ENCODE results near the gene FFAR1.

The FFAR1 gene

GRCh38 chr19:35315883-35316282 lies 31.8 kb upstream of the FFAR1 start:
- DNase-seq, result no peak

DNA sequence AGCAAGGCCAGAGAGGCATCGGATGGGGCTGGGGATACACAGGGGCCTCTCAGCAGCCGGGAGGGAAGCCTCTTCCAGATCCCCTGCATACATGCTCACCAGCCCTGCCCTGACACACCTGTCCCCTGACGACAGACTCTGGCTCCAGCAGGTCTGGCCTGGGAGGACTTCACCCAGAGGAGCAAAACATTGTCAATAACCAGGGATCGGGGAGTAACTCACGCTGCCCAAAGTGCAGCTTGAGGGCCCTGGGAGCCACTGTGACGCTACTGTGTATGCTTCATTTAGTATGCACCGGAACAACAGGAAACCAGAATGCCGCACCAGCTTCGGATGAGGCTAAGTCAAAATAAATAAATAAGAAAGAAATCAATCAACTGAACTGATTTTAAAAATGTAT lies 31.1 kb upstream of the FFAR1 start:
- DNase-seq, result no peak

DNA sequence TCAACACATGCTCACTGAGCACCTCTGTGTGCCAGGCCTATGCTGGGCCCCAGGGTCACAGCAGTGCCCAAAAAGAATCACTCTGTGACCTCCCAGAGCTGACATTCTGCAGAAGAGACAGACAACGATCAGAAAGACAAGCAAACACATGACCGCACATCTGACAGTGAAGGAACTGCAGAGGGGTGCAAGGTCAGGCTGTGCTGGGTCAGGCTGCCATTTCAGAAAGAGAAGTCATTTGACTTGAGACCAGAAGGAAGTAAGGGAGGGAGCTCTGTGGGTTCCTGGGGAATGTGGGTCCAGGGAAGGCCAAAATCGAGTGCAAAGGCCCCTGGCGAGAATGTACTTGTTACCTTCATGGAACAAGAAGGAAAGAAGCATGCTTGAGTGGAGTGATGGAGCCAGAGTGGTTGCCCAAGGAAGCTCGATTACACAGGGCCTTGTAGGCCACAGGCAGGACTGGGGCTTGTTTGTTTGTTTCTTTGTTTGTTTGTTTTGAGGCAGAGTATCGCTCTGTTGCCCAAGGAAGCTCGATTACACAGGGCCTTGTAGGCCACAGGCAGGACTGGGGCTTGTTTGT lies 30.1 kb upstream of the FFAR1 start:
- no peak for DNase-seq

DNA sequence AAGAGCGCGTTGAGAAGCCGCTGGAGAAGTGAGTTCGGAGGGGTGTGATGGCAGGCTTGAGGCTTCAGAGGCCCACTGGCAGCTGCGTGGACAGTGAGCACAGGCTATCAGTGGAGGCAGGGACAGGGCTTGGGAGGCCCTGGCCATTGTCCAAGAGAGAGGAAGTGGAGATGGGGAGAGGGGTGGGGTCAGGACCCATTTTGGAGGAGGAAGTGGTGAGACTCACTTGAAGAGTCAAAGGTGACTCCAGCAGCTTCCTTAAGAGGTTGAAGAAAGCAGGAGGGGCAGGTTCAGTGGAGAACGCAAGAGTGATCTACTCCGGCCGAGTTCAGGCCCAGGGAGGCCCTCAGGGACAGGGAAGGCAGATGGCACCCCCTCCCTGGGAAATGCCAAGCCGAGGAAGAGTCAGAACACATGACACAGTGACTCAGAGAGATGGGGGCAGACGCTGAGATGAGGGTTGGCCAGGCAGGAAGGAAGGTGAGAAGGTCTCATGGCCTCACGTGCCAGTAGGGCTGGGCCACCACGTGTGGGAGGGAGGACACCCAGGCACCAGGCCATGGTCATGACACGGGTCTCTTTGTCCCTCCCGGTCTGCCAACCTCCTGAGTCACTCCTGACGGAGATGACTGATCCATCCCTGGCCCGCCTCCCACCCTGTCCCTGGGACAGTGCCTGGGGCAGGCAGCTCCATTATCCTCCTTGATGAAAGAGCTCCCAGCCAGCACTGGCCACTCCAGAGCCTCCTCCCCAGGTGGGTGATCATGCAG lies 28.8 kb upstream of the FFAR1 start:
- no peak for DNase-seq

DNA sequence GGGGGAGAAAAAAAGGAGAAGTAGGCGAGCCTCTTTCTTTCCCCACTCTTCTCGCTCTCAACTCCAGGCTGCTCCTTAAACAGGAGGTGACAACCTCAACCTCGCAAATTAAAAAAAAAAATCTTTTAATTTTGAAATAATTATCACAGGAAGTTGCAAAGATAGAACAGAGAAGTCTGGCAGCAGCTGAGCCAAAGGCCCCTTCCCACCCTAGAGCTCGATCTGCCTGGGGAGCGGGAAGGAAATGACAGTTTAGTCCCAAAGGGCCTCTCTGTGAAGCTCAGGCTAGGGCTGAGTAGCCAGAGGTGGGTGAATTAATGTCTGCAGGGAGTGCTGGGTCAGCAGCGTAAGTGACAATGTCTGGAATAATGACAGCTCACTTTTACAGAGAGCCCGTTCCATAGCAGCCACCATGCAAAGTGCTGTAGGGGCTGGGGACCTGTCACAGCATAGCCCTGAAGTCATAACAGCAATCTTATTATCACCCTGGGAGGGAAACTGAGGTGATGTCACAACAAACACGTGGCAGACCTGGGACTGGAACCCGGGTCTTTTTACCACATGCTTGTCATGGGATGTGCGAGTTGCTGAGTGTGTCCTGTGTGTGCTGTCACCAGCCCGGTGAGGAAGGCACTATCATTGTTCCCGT lies 27.5 kb upstream of the FFAR1 start:
- no peak for DNase-seq

DNA sequence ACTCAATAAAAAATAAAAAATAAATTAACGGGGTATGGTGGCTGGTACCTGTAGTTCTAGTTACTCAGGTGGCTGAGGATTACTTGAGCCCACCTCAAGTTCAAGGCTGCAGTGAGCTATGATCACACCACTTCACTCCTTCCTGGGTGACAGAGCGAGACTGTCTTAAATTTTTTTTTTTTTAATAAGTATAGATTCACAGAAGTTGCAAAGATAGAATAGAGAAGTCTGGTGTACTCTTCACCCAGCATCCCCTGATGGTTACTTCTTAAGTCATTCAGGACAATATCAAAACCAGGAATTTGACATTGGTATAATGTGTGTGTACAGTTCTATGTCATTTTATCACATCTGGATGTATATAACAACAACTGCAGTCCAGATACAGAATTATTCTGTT lies 26.4 kb upstream of the FFAR1 start:
- DNase-seq, result no peak

- DNase-seq, result no peak
Measured at GRCh38 chr19:35322014-35322413, 25.7 kb upstream of the FFAR1 start.

DNA sequence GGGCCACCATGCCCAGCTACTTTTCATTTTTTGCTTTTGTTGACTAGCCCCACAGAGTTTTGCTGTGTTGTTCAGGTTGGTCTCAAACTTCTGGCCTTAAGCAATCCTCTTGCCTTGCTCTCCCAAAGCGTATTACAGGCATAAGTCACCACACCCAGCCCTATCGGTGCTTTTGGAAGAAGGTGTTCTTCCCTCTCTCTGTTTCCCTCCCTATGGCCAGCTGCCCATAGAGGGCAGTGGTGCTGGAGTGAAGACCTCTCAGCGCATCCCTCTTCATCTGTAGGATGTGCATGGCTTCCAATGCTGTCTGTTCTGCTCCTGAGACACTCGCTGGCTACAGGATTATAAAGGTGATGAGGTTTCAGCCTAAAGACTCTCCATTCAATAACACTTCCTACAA lies 20.1 kb upstream of the FFAR1 start:
- DNase-seq, result no peak

DNA sequence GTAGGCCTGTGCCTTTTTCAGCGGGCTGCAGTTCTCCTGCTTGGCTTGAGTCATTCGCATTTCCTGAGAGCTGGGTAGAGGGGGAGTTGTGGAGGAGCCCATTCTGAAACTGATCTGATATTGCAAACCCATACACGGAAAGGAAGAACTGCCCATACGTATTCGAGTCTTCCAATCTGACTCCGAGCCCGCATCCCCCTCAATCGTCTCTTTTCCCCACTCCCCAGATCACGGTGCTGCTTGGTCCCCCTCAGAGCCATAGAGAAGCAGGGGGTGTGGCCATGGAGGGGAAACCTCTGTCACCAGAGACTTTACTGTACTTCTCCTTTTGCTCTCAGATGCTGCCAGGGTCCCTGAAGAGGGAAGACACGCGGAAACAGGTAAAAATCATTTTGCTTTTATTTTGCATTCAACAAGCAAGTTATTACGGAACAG lies 18.8 kb upstream of the FFAR1 start, which contains the start of gene CD22:
Gene CD22, plus strand, starts transcription at position 337 of the 435 bp plus-strand sequence. CDS start 2,854 bp downstream, outside the sequence.
- no peak for DNase-seq

GRCh38 chr19:35329323-35329722 lies 18.4 kb upstream of the FFAR1 start:
- DNase-seq, result no peak

- no peak for DNase-seq
Measured at GRCh38 chr19:35330475-35330874, 17.2 kb upstream of the FFAR1 start.

DNA sequence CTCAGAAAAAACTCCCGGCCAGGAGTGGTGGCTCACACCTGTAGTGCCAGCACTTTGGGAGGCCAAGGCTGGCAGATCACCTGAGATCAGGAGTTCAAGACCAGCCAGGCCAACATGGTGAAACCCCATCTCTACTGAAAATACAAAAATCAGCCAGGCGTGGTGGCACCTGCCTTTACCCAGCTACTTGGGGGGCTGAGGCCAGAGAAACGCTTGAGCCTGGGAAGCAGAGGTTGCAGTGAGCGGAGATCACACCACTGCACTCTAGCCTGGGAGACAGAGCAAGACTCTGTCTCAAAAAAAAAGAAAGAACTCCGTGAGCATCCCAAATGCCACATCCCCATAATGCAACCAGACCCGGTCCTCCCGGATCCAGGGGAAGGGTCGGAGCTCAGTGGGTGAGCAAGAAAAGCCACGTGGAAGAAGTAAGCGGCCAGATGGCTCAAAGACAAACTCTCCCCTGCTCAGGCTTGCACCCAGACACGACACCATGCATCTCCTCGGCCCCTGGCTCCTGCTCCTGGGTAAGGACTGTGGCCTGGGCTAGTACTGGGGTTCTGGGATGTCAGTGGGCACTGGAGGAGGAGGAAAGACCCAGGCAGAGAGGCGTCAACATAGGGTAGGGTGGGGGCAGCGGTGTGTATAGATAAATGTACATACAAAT lies 16.0 kb upstream of the FFAR1 start:
- no peak for DNase-seq

DNA sequence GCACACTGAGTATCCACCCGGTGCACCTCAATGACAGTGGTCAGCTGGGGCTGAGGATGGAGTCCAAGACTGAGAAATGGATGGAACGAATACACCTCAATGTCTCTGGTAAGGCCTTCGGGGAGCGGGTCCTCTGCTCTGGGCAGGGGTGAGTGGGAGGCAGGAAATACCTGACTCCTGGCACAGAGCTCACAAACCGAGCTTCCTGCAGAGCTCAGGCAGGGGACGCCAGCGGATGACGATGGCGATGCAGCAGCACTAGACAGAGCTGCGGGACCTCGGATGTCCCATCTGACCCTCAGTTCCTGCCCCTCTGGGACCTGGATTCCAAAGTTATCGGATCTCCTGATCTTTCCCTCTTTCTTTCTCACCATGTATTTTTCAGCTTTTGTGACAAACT lies 14.9 kb upstream of the FFAR1 start:
- no peak for DNase-seq

DNA sequence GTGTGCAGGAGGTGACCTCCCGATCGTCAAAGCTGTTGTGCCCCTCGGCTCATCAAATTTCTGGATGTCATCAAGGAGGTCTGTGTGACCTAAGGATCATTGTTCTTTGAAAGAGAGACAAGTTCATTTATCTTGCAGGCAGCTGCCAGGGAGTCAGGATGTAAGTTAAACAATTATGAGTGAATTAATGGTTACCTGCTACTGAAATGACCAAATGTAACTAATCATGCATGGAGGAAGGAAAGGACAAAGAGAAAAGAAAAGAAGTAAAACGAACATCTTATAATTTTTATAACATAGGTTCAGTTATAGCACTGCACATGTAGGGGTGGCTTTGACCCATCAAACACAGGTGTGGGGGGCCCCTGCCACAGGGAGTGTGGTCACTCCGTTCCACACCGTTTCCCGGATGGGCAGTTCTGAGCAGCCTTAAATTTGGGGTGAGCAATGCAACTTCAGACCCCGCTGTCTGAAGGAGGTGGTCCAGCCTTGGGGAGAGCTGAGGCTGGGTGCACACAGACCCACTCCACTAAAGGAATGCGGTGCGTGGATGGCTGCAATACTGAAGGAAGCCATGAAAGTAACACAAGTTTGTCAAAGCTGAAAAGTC lies 13.5 kb upstream of the FFAR1 start:
- DNase-seq, result no peak

DNA sequence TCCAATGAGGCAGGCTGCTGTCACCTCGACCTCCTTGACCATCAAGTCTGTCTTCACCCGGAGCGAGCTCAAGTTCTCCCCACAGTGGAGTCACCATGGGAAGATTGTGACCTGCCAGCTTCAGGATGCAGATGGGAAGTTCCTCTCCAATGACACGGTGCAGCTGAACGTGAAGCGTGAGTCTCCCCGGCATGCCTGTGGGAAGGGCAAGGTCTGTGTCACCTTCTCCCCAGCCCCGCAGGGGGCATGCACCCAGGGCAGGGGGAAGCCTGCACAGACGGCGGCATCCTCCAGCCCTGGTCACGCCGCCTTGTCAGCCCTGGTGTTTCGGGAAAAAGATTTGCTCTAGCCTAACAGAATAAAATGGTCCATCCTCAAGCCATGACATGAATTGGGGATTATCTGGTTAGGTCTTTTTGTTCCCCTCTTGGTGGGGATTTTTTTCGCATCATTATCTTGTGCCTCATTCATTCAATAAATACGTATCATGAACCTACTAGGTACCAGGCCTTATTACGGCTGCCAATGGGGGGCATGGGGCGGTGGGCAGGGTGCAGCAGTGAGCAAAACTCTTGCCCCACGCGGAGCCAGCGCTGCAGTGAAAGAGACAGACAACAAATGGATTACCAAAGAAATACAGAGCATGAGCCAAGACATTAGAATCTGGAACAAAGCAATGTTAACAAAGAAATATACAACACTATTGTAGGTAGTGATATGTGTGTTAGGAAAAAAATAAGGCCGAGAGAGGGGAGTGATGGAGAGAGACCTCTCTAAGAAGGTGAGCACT lies 11.3 kb upstream of the FFAR1 start:
- no peak for DNase-seq

DNA sequence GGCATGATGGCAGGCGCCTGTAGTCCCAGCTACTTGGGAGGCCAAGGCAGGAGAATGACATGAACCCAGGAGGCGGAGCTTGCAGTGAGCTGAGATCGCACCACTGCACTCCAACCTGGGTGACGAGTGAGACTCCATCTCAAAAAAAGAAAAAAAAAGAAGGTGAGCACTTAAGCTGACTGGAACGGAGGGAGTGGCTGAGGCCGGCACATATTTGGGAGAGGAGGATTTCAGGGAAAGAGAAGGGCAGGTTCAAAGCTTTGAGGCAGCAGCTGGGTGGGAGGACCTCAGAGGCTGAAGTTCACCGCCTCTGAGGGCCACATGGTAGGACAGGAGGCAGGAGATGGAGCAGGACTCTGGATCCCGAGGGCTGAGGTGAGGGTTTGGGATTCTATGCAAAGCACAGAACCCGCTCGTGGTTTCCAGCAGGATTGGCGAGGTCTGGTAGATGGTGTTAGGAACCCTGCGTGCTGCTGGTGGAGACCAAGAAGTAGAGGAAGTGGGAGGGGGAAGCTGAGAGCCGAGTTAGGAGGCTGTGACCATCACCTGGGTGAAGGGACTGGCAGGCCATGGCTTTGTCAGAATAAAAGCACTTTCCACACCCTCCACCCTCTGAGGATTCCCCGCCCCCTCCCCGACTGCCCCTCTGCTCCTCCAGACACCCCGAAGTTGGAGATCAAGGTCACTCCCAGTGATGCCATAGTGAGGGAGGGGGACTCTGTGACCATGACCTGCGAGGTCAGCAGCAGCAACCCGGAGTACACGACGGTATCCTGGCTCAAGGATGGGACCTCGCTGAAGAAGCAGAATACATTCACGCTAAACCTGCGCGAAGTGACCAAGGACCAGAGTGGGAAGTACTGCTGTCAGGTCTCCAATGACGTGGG lies 10.4 kb upstream of the FFAR1 start:
- no peak for DNase-seq

DNA sequence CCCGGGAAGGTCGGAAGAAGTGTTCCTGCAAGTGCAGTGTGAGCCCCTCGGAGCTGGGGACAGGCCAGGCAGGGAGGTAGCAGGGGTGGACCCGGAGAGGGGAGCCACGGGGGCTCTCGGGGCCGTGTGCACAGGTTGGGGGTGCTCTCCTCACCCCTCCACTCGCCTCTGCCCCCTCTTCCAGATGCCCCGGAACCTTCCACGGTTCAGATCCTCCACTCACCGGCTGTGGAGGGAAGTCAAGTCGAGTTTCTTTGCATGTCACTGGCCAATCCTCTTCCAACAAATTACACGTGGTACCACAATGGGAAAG lies 9.8 kb upstream of the FFAR1 start:
- DNase-seq, result no peak

DNA sequence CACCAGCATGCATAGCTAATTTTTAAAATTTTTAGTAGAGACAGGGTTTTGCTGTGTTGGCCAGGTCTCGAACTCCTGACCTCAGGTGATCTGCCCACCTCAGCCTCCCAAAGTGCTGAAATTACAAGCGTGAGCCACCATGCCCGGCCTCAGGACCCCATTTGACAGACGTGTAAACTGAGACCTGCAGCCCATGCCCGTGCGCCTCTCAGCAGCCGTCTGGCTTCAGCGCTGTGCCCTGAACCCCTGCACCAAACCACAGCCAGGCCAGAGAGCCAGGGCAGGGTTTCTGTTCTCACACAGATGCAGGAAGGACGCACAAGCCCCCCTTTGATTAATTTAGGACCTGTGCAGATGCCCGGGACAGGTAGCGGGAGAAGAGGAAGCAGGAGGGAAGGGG lies 7.3 kb upstream of the FFAR1 start:
- DNase-seq, result no peak

DNA sequence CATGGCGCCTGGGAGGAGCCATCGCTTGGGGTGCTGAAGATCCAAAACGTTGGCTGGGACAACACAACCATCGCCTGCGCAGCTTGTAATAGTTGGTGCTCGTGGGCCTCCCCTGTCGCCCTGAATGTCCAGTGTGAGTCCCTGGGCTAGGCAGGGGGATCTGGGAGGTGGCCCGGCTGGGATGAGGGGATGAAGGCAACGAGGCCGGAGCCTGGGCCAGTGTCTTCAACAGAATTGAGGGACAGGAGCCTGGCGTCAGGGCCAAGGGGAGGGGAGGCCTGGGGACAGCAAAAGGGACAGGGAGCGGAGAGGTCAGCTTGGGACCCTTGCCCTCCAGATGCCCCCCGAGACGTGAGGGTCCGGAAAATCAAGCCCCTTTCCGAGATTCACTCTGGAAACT lies 6.7 kb upstream of the FFAR1 start:
- no peak for DNase-seq

- no peak for DNase-seq
Measured at GRCh38 chr19:35341565-35342225, 6.0 kb upstream of the FFAR1 start.

DNA sequence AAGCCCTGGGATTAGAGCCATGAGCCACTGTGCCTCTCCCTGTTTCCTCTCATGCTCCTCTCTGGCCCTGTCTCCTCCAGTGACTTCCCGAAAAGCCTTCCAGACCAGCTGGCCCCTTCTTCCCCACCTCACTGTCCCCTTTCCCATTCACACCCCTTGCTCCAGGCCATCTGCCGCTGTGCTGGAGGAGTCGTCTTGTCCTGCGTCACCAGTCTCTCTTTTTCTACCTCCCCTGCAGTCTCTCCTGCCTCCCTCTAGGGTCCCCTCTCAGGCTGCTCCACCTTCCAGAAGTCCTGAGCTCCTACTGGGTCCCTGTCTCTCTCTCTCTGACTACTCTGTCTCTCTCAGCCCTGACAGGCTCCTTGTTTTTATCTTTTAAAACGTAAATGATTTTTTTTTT lies 5.3 kb upstream of the FFAR1 start:
- no peak for DNase-seq
